COLO668 (cell line): ENCODE results near the gene ABHD11.
A peak's percentile ranks its signal among the peaks of the same experiment; 100 is the strongest.
"Not testable (repeated sequence)": the region's sequence is repeated elsewhere in the genome, so short reads cannot be mapped to it uniquely, and the experiment has no call there.

ENCODE experiments used
- DNase-seq: peaks from one replicate; lab custom pipeline; 2025; ENCODE audit not compliant: unreplicated experiment; lab: John Stamatoyannopoulos, UW

The ABHD11 gene

GRCh38 chr7:73738612-73739386, at the start of gene ABHD11:
ABHD11 (minus strand) TSS chr7:73738802; CDS start chr7:73738770, 32 bp downstream.
- DNase-seq = peak; percentile 97

GRCh38 chr7:73787786-73788048, 49.1 kb upstream of the ABHD11 start:
- DNase-seq = not testable (repeated sequence)

GRCh38 chr7:73786588-73786987, 48.0 kb upstream of the ABHD11 start:
- DNase-seq = no peak

GRCh38 chr7:73779517-73779916, 40.9 kb upstream of the ABHD11 start:
- DNase-seq = no peak

GRCh38 chr7:73778801-73779389, 40.3 kb upstream of the ABHD11 start:
- DNase-seq = no peak

GRCh38 chr7:73774923-73775322, 36.3 kb upstream of the ABHD11 start:
- no peak for DNase-seq

- peak; percentile 47 for DNase-seq
Measured at GRCh38 chr7:73773700-73774517, 35.3 kb upstream of the ABHD11 start.

- no peak for DNase-seq
Measured at GRCh38 chr7:73770860-73771670, 32.5 kb upstream of the ABHD11 start.

- DNase-seq = peak; percentile 98
Measured at GRCh38 chr7:73770002-73770859, 31.6 kb upstream of the ABHD11 start, which contains the start of gene CLDN3. CLDN3 (minus strand) TSS chr7:73770270; CDS start chr7:73770049, 221 bp downstream.

GRCh38 chr7:73769481-73770001, 30.9 kb upstream of the ABHD11 start:
- DNase-seq = peak; percentile 71

- peak; percentile 53 for DNase-seq
Measured at GRCh38 chr7:73768641-73769480, 30.3 kb upstream of the ABHD11 start.

GRCh38 chr7:73766556-73767229, 28.1 kb upstream of the ABHD11 start:
- DNase-seq = no peak

GRCh38 chr7:73762659-73762999, 24.0 kb upstream of the ABHD11 start:
- no peak for DNase-seq

- DNase-seq = peak; percentile 48
Measured at GRCh38 chr7:73761854-73762658, 23.5 kb upstream of the ABHD11 start.

- peak; percentile 5 for DNase-seq
Measured at GRCh38 chr7:73758581-73759138, 20.1 kb upstream of the ABHD11 start.

GRCh38 chr7:73749931-73750776, 11.6 kb upstream of the ABHD11 start:
- no peak for DNase-seq
